Heart right ventricle (tissue), 16 donors: ENCODE measurements around the gene SDK2. TPM values are rescaled to one million over a fixed set of nuclear protein-coding genes. Genes with fewer than 3 reads are reported as not detected.

Experiments
- ATAC-seq, 8 donors: fragments of 200-7000 bp; cut with Tn5 transposase; one replicate each; pipeline ENCODE4 v1.9.1; 2020; ENCODE audit warnings: mild to moderate bottlenecking in 8 of 8, moderate library complexity in 8 of 8, moderate number of reproducible peaks in 1 of 8
- DNase-seq, 2 donors: peaks; one replicate each; pipeline ENCODE4 v3.0.0-alpha.2; 2020
- H3K27ac ChIP-seq, 10 donors: fragments of 200-600 bp; sonication (generic) in 2 of 10; one replicate each; pipeline versions ENCODE4 v1.5.0 to v1.8.0; 2020 to 2022; ENCODE audit warnings: mild to moderate bottlenecking in 3 of 10
- H3K27me3 ChIP-seq, 7 donors: fragments of 200-600 bp; one replicate each; pipeline ENCODE4 v1.8.0; 2021 to 2022; ENCODE audit warnings: mild to moderate bottlenecking in 2 of 7
- H3K36me3 ChIP-seq, 9 donors: fragments of 200-600 bp; sonication (generic) in 1 of 9; one replicate each; pipeline versions ENCODE4 v1.5.0 to v1.8.0; 2020 to 2022; ENCODE audit warnings: mild to moderate bottlenecking in 2 of 9
- H3K4me1 ChIP-seq, 9 donors: fragments of 200-600 bp; sonication (generic) in 1 of 9; one replicate each; pipeline versions ENCODE4 v1.5.0 to v1.8.0; 2020 to 2022; ENCODE audit warnings: mild to moderate bottlenecking in 4 of 9
- H3K4me3 ChIP-seq, 10 donors: fragments of 200-600 bp; sonication (generic) in 2 of 10; one replicate each; pipeline versions ENCODE4 v1.5.0 to v1.8.0; 2020 to 2022; ENCODE audit warnings: mild to moderate bottlenecking in 7 of 10, moderate library complexity in 2 of 10
- H3K9me3 ChIP-seq, 11 donors: fragments of 200-600 bp in 10 of 11; sonication (generic) in 2 of 11; one replicate each; pipeline versions ENCODE4 v1.5.0 to v1.8.0; 2013 to 2022; ENCODE audit warnings: mild to moderate bottlenecking in 2 of 11, control low read depth in 1 of 11, moderate library complexity in 1 of 11
- CTCF ChIP-seq, 9 donors: fragments of 200-600 bp; sonication (generic) in 2 of 9; IDR thresholded peaks; one replicate each; pipeline versions ENCODE4 v1.5.0 to v1.8.0; 2021 to 2022; ENCODE audit warnings: antibody characterized with exemption in 9 of 9, mild to moderate bottlenecking in 5 of 9, moderate library complexity in 1 of 9
- WGBS, 2 donors: extraction: QIAGEN DNeasy Blood & Tissue Kit; methylation state at CpG; one replicate each; pipeline ENCODE4 v1.1.7; 2013; ENCODE audit warnings: inconsistent platforms in 1 of 2; 5-methylcytosine and 5-hydroxymethylcytosine counted together
- intact Hi-C, 10 donors: fragments of 100-400 bp; cut with DNase I; formaldehyde crosslinking; loops; one replicate each; pipeline versions ENCODE4 v1.11.1 to v1.14.2; 2022
- polyA plus RNA-seq, 2 donors: library from polyadenylated mRNA; stranded (reverse); fragments of 200-250 nt; gene quantifications; one replicate each; pipeline ENCODE4 v1.2.3, GENCODE V29; 2013
- total RNA-seq, 10 donors: library from RNA; stranded (reverse); fragmentation: NEBNext Ultra II Directional in 3 of 10; extraction: Animal tissue kit (Norgen Biotek cat#: 25700) in 3 of 10; gene quantifications; one replicate each; pipeline versions ENCODE4 v1.2.1 to v1.2.4, GENCODE V29; 2021 to 2023
- donor health status: Arrhythmogenic right ventricular cardiomyopathy.
- donor health status: ischemic (EF 13 %, LVEDD 7.1; RV severe dilation, severe dysfunction).
- donor health status: healthy with polysubstance abuse.
- donor health status: DM: no; HTN: yes; CAD: no.
- donor health status: DM: no; HTN: no; CAD: no.
- donor health status: ischemic (EF 25% LVEDD 6.9; RV normal size, moderate dysfunction).
- donor health status: ischemic (EF 25% LVEDD 5.7; RV mildly dilated, moderate dysfunction).
- donor health status: healthy.
- donor health status: DM: yes; HTN: yes; CAD: no.
- donor health status: Ischemic cardiomyopathy.
- donor health status: ischemic (EF 35%, LVEDD 5.7; RV mildly dilated, moderate dysfunction).
- donor health status: nonischemic (EF 11% LVEDD 7.7; RV severe dilation, severe dysfunction).
- donor health status: DM: yes; HTN: yes; CAD: no.
- donor health status: PGD.
- donor health status: ischemic (EF 29% LVEDD 5.4; RV normal size, mild dysfunction).
- donor health status: nonischemic (EF 23%, LVEDD 6.1; RV moderate dilation, normal function).

Gene SDK2
- total and polyA plus RNA-seq, 12 donors: 0.44 to 4.2 (median 1.9) TPM

- Histone ChIP-seq H3K4me1 (peaks cover 0 to 14% (median 0%) of the 10 kb centered on the region in 9 donors), H3K9me3 (no peaks in the 10 kb centered on the region), H3K27me3 (no peaks in the 10 kb centered on the region), H3K27ac (no peak overlapping the region), H3K36me3 (no peaks in the 10 kb centered on the region), H3K4me3 (no peak overlapping the region)
- TF ChIP-seq CTCF (IDR thresholded peaks at IDR 0.05): no peak
- ATAC-seq (no peak), DNase-seq (no peak)
- intact Hi-C loops: loop anchor here in 1 of 10 donors (10.0 kb wide), 1 partner anchor 197 kb away; no protein-coding TSS in a partner anchor
- 90 to 94% methylated on average over 13 of the region's 13 CpGs for WGBS, 2 donors
These were observed 46.0 kb downstream of the SDK2 start for GRCh38 chr17:73598212-73598611.

- Histone ChIP-seq H3K36me3 (no peaks in the 10 kb centered on the region), H3K9me3 (no peaks in the 10 kb centered on the region), H3K4me1 (peaks cover 0 to 36% (median 5%) of the 10 kb centered on the region in 9 donors), H3K27me3 (peaks cover 0 to 4% (median 0%) of the 10 kb centered on the region in 7 donors), H3K4me3 (no peak overlapping the region), H3K27ac (no peak overlapping the region)
- ATAC-seq (peak in 1 of 8 donors; percentile 8), DNase-seq (no peak)
- TF ChIP-seq CTCF (IDR thresholded peaks at IDR 0.05): peak in 1 of 9 donors; percentile 0
- WGBS, 2 donors: 79 to 83% methylated on average over 7 of the region's 7 CpGs
- intact Hi-C loops: loop anchor here in 1 of 10 donors (10.0 kb wide), 1 partner anchor 199 kb away; no protein-coding TSS in a partner anchor
These were observed 48.3 kb downstream of the SDK2 start for GRCh38 chr17:73595931-73596330.

GRCh38 chr17:73595479-73595878, 48.8 kb downstream of the SDK2 start:
- Histone ChIP-seq H3K9me3 (no peaks in the 10 kb centered on the region), H3K27ac (no peak overlapping the region), H3K36me3 (no peaks in the 10 kb centered on the region), H3K4me3 (no peak overlapping the region), H3K27me3 (peaks cover 0 to 4% (median 0%) of the 10 kb centered on the region in 7 donors), H3K4me1 (peaks cover 0 to 34% (median 5%) of the 10 kb centered on the region in 9 donors)
- 58 to 69% methylated on average over 6 of the region's 6 CpGs for WGBS, 2 donors
- peak in 8 of 9 donors; percentile 8 to 55 (median 44) for TF ChIP-seq CTCF (IDR thresholded peaks at IDR 0.05)
- ATAC-seq (peak; percentile 55 to 90 (median 69)), DNase-seq (peak; percentile 17 to 54)
- intact Hi-C loops: loop anchor here in 1 of 10 donors (10.0 kb wide), 1 partner anchor 199 kb away; no protein-coding TSS in a partner anchor

- DNase-seq (no peak), ATAC-seq (peak in 1 of 8 donors; percentile 7)
- H3K9me3 ChIP-seq: no peaks in the 10 kb centered on the region
- peaks cover 0 to 4% (median 0%) of the 10 kb centered on the region in 7 donors for H3K27me3 ChIP-seq
- peaks cover 0 to 30% (median 5%) of the 10 kb centered on the region in 9 donors for H3K4me1 ChIP-seq
- H3K27ac ChIP-seq: no peak overlapping the region
- 91 to 92% methylated on average over 6 of the region's 6 CpGs for WGBS, 2 donors
- H3K4me3 ChIP-seq: no peak overlapping the region
- no peak for TF ChIP-seq CTCF (IDR thresholded peaks at IDR 0.05)
- intact Hi-C loops: loop anchor here in 1 of 10 donors (10.0 kb wide), 1 partner anchor 200 kb away; no protein-coding TSS in a partner anchor
- H3K36me3 ChIP-seq: no peaks in the 10 kb centered on the region
These were observed 49.2 kb downstream of the SDK2 start for GRCh38 chr17:73595068-73595467.
